HG03457 (cell line): ENCODE results near the gene CACNA1A.

Source experiments
- ATAC-seq: cut with Tn5 transposase; IDR thresholded peaks from one replicate; pipeline ENCODE4 v1.9.1; 2021; ENCODE audit warnings: moderate number of reproducible peaks; ENCODE audit not compliant: unreplicated experiment

The CACNA1A gene

DNA sequence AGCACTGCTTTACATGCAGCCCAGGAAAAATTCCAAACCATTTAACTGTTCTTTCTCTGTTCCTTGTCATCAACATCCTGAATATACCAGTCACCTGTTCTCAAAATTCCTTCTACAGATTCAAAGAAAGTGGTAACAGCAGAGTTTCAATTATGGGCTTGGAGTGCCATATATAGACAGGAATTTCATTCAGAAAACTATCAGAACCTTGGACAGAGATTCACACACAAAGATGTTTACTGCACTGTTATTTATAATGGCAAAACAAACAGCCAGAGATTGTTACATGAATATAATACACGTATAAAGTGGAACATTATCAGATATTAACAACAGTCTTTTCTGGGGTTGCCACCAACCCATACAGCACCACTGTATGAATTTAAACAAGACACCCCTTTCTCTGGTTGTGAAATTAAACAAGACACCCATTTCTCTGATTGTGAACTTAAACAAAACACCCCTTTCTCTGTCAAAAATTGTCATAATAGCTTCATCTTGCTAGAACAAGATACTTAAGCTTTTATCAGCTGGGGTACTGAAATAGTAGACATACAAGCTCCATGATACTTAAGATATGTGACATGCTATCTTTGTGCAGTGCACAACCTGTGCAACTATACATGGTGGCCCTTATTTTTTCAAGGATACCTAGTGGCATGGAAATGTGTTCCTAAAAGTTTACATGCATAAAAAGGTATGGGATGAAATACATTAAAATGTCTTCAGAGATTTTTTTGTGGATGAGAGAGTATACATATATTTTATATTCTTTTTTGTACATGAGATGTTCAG lies 12.6 kb downstream of the CACNA1A start:
- no peak for ATAC-seq

GRCh38 chr19:13492128-13492527 lies 14.2 kb downstream of the CACNA1A start:
- ATAC-seq, result no peak

- ATAC-seq, result no peak
Measured at GRCh38 chr19:13487985-13488384, 18.3 kb downstream of the CACNA1A start.

DNA sequence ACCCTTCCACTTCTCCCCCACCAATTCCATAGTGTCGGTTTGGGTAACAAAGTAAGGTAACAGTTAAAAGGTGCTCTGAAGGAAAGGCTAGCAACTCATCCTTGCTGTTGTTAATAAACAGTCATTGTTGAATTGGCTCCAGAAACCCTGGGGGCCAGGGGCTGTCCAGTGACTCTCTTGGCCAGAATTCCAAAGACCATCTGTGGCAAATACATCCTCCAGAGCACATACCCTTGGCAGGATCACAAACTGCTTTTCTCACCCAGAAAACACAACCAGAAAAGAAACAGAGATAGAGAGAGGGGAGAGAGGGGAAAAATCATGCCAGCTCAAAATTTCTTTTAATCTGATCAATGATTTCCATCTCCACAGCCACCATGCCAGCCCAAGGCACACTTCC lies 22.1 kb downstream of the CACNA1A start:
- ATAC-seq, result no peak

DNA sequence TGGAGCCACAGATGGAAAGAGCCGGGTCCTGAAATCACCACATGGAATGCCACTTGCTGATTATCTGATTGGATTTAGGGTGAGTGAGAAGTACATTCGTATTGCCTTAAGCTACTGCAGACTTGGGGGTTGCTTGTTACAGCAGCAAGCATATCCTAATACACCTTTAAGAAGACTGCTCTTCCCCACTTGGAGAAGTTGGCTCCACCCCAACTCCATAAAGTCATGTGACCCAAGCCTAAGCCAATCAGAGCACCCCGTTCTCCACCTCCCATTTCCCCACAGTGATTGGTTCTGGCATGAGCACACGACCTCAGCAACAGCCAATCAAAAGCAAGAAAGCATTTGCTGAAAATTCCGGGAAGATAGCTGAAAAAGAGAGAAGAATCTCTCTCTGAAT lies 23.1 kb downstream of the CACNA1A start:
- no peak for ATAC-seq

DNA sequence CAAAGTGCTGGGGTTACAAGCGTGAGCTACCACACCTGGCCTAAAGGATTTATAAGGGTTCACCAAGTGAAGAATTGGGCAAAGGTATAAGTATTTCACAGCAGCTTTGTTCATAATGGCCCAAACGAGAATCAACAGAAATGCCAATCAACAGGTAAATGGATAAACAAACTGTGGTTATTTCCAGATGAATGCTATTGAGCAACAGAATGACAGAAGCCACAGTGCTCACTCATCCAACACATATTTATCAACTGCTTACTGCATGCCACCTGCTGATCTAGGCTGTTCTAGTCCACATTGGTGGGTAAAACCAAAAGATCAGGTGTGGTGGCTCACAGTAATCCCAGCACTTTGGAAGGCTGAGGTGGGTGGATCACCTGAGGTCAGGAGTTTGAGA lies 27.7 kb downstream of the CACNA1A start:
- no peak for ATAC-seq

DNA sequence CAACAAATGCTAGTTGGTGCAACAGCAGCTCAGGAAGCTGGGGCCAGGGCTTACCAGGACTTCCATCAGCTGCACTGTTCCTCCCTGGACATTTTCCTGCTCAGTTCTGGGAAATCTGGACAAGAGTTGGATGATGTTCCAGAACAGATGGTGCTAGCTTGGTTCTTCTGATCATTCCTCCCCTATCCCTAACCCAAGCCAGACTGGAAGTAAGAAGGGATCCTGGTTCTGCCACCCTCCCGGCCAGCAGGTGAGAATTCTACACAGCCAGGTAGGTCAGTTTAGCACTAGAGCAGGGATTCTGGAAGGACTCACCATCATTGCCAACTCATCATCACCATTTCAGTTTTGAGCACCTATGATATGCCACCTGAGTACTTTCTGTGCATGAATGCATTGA lies 30.2 kb downstream of the CACNA1A start:
- ATAC-seq, result no peak

DNA sequence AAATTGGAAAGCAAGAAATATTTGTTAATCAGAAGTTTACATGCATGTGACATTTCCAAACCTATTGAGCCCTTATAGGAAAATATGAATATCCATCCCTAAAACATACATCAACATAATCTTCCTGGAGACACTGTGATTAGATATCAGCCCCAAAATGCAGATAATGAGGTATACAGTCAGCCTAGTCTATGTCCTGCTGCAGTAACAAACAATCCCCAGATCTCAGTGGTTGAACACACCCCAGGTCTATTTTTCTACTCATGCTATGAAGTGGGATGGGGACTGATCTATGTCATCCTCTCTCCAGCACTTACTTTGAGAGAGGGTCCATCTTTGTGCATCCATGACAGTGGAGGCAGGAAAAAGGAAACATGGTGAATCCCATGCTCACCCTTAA lies 31.2 kb downstream of the CACNA1A start:
- ATAC-seq, result no peak

- no peak for ATAC-seq
Measured at GRCh38 chr19:13466697-13467096, 39.6 kb downstream of the CACNA1A start.

DNA sequence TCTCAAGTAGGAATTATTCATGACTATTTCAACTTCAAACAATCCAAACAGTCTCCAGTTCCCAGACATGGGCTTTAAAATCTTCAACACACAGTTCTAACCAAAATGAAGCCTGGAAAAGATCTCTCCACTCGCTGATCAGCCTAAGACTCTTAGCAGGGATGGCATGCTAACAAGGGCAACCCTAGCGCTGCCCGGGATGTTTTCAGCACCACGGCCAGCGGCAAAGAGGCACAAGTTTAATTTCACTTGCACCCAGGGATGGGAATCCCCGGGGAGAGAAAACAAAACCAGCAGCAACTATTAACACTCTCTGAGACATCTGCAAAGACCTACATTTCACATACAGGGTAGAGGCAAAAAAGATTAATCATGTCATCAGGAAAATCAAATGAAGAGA lies 43.0 kb downstream of the CACNA1A start:
- no peak for ATAC-seq

GRCh38 chr19:13461536-13461935 lies 44.7 kb downstream of the CACNA1A start:
- ATAC-seq, result no peak

DNA sequence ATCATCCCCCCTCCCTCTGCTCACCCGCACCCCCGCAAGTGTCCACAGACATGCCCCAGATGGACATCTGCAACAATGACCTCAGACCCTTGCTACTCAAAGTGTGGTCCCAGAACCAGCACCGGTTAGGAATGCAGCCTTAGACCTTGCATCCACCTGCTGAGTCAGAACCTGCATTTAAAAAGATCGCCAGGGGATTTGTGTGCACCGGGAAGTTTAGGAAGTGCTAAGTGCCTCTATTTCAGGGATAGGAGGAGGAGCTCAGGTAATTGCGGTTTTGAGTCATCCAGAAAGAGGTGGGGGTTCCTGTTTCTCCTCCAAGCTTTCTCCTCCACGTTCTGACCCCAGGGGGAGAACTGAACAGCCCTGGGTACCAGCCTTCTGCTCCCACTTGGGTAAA lies 46.2 kb downstream of the CACNA1A start:
- no peak for ATAC-seq

DNA sequence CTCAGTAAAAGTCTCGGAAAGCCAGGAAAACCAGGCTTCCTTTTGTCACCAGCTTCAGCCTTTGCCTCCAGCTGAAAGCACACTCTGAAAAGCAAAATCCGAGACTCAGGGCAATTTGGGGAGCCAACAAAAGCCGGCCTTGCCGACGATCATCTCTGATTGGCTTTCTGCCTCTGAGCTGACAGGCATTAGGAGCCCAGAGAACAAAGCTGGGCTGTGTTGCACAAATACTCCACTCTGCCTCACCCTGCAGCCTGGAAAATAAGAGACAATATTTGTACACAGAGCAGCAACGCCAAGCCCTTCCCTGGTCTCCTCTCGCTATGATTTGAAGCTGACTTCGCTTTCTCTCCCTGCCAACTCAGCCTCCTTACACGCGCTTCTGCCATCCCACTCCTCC lies 46.9 kb downstream of the CACNA1A start:
- ATAC-seq, result no peak

DNA sequence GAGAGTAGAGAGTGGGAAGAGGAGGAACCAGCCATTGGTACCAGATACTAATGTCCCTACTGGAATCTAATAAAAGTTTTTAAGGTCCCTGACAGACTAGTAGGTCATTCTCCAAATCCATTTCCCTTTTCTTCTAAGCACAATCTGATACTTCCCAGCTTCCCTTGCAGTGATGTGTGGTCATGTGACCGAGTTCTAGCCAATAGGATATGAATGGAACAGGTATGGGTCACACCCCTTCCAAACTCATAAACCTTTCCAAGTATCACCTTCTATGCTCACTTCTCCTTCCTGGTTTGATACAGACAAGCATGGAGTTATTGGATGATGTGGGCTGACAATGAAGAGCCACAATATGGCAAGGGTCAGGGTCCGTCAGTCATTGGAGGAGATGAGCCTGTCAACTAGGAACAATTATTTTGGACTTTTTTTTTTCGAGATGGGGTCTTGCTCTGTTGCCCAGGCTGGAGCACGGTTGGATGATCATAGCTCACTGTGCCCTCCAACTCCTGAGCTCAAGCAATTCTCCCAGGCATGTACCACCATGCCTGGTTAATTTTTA lies 54.8 kb downstream of the CACNA1A start:
- ATAC-seq, result no peak

DNA sequence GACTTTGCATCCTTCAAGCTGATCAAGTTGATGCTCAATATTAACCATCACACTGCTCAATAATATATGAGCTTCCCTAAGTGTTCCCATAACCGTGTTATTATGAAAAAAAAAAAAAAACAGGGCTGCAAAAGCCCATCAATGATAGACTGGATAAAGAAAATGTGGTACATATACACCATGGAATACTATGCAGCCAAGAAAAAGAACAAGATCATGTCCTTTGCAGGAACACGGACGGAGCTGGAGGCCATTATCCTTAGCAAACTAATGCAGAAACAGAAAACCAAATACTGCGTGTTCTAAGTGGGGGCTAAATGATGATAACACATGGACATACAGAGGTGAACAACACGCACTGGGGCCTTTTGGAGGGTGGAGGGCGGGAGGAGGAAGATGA lies 58.3 kb downstream of the CACNA1A start:
- ATAC-seq, result no peak

DNA sequence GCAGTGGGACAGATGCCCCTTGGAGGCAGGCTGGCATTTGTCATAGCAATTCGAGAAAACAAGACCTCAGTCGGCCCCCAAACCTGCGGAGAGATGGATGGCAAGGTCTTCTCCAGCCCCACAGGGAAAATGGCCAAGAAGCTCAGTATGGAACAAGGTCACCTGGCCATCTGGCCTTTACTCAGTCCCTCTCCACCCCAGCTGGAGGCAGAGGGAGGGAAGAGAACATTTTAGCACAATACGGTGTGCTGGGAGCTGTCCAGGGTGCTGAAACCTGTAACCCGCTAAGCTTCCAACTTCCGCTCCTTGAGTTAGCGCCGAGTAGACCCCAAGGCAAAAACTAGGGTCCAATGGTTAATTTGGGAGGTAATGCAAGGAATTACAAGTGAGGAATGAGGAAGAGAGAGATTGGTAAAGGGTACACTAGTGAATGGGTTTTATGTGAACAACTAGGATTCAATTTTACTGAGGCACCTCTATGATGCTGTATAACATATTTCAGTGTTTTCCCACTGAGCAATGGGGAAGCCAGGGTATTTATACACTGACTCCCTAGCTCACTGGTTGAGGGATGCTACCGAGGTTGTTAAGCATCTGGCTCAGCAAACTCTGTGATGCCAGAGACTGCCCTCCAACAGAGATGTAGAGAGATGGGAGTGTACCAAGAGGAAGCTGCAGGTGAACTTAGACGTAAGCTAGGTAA lies 64.3 kb downstream of the CACNA1A start:
- no peak for ATAC-seq

DNA sequence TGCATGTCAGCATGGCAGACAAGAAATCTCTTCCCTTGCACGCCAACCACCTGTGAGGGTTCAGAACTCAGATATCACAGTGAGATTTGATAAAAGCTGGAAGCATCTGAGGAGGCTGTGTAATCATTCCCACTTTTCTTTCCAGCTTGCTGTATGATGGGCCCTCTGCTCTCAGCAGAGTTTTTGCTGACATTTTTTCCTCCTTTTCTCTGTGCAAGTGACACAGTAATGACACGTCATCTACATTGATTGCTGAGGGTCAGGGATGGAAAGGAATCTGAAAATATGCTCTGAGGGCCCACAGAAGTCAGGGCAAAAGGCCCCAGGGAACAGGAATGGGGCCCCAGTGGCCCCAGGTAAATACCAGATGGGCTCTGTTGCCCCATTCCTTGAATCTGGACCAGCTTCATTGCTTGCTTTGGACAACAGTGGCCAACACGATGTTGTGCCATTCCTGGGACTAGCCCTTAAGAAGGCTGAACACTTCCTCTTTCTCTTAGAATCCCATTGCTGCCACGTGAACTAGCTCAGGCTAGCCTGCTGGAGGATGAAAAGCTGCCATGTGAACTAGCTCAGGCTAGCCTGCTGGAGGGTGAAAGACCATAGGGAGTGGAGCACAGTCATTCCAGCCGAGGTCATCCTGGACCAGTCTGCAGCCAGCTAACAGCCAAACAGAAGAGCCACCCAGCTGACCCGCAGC lies 68.2 kb downstream of the CACNA1A start:
- no peak for ATAC-seq

- ATAC-seq, result no peak
Measured at GRCh38 chr19:13436352-13436751, 69.9 kb downstream of the CACNA1A start.

DNA sequence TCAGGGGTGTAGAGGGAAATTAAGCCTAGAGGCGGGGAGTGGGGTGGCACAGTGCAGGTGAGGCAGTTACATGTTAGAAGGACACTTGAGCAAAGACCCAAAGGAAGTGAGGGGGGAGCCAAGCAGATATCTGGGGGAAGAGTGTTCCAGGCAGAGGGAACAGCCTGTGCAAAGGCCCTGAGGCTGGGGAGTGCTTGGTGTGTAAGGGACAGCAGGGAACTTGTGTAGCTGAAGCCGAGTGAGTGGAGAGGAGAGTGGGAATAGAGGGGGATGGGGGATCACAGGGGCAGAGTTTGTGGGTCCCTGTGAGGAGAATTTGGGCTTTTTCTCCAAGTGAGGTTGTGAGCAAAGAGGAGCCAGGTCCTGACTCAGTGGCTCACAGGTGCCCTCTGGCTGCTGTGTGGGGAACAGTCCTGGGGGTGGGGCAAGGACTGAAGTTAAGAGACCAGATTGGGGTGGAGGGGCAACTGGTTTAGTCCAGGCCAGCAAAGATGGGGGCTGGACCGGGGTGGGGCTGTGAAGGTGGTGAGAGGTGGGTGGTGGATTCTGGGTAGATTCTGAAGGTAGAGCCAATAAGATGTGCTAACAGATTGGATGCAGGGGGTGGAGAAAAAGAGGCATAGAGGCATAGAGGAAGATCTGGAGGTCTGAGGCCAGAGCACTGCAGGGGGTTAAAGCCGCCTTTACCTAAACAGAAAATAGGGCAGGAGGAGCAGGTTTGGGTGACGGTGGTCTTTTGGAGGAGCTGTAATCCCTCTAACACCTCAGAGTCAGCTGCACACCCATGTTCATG lies 75.3 kb downstream of the CACNA1A start:
- ATAC-seq, result no peak

DNA sequence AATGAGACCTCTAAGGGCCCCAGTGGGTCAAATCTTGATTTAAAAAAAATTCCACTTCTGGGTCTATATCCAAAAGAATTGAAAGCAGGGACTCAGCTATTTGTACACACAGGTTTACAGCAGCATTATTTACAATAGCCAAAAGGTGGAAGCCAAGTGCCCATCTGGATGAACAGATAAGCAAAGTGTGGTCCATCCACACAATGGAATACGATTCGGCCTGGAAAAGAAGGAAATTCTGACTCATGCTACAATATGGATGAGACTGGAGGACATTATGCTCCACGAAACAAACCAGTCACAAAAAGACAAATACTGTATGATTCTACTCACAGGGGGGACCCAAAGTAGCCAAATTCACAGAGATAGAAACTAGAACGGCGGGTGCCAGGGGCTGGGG lies 76.7 kb downstream of the CACNA1A start:
- no peak for ATAC-seq

- no peak for ATAC-seq
Measured at GRCh38 chr19:13428352-13428751, 77.9 kb downstream of the CACNA1A start.
